GM21360 (cell line): ENCODE measurements around the gene TBC1D5.
"Not testable (repeated sequence)": the region's sequence is repeated elsewhere in the genome, so short reads cannot be mapped to it uniquely, and the experiment has no call there.

ENCODE experiments used
- ATAC-seq: cut with Tn5 transposase; IDR thresholded peaks from one replicate; pipeline ENCODE4 v1.9.1; 2021; ENCODE audit warnings: mild to moderate bottlenecking, moderate library complexity; ENCODE audit not compliant: unreplicated experiment

Gene TBC1D5

DNA sequence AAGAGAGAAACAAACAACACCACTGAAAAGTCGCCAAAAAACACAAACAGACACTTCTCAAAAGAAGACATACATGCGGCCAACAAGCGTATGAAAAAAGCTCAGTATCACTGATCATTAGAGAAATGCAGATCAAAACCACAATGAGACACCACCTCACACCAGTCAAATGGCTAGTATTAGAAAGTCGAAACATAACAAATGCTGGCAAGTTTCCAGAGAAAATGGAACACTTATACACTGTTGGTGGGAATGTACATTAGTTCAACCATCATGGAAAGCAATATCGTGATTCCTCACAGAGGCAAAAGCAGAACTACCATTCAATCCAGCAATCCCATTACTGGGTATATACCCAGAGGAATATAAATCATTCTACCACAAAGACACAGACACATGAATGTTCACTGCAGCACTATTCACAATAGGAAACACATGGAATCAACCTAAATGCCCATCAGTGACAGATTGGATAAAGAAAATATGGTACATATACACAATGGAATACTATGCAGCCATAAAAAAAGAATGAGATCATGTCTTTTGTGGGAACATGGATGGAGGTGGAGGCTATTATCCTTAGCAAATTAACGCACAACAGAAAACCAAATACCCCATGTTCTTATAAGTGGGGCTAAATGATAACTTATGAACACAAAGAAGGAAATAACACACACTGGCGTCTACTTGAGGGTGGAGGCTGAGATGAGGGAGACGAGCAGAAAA is 93.6 kb downstream of the TBC1D5 start:
- ATAC-seq = not testable (repeated sequence)

DNA sequence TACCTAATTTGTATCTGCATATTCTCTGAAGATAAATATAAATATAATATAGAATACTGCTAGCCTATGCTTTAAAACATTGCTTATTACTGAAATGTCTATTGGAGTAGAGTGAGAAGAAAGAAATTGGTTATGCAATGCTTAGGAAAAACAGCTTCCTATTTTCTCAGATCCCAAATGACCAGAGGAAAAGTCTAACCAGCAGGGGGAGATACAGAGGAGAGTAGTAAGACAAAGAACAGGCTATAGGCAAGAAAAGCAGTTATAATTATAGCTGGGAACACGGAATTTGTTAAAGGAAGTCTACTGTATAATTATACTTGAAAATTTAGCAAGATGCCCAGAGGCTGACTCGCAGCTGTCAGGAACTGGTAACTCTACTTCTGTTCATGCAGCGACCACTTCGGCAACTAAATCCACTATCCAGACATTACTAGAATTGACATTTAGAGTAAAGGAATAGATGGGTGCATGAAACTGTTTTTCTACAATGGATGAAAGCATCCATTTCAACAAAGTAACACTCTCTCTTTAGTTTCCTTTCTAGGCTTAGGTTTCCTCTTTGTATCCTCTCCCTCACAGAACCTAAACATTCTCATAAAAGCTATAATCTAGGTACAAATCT is 97.2 kb downstream of the TBC1D5 start:
- no peak for ATAC-seq

DNA sequence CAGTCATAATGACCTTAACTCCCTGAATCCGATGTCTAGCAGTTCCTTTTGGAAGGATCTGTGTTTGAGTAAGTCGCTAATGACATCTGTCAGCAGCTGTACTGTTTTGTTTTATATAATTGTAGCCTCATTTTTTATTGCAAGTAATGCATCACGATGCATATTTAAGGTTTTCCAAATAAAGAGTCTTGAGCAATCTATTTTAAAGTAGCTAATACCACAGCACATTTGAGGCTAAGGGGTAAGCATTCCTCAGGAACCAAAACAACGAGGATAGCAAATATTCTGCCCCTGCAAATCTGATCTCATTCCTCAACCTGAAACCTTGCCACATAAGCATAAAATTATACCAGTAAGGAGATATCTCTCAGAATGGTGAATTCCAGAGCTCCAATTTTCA is 98.7 kb downstream of the TBC1D5 start:
- ATAC-seq = no peak

DNA sequence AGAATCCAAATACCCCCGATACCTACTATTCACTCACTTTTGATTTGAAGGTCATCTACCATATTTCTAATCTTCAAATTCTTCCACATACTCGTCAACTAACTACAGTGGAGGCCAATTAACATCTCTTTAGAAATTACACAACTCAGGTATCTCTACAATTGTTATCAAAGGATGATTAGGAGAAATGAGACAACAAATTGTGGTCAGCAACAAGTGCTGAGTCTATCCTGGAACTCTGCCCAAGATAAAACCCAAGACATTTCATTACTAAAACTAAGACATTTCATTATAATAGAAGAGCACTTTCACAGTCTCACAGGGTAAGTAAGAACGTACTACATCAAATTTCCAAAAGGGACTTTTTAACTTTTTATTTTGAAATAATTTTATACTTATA is 100.0 kb downstream of the TBC1D5 start:
- ATAC-seq = no peak

DNA sequence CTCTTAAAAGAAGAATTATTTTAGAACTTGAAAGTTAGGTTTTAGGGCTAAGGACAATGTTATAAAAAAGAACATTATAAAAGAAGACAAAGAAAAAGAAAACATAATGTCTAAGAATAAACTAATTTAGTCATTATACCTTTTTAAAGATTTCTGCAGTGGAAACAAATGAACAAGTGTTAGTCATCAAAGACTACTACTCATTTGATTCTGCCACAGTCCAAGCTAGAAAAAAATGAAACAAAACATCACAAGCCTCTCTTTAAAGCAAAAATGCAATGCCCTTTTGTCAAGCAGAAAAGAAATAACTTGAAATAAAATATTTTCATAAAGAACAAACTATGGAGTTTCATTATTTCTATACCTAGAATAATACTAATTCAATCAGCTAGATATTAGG is 102.0 kb downstream of the TBC1D5 start:
- ATAC-seq = no peak

DNA sequence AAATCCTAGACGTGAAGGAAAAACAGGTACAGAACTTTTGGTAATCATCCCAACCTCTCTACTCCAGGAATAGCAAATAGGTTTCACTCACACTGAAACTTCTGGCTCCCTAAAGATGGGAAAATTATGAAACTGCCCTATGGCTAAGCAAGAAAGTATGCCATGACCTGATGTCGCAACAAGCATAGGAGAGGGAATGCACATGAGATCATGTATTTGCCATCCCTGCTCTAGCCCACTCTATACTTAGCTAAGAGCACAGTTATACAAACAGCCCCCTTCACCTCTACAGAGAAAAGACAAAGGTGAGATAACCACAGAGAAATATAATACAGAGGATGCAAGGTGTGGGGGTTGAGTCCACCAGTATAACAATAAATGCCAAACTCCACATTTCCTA is 102.7 kb downstream of the TBC1D5 start:
- no peak for ATAC-seq

DNA sequence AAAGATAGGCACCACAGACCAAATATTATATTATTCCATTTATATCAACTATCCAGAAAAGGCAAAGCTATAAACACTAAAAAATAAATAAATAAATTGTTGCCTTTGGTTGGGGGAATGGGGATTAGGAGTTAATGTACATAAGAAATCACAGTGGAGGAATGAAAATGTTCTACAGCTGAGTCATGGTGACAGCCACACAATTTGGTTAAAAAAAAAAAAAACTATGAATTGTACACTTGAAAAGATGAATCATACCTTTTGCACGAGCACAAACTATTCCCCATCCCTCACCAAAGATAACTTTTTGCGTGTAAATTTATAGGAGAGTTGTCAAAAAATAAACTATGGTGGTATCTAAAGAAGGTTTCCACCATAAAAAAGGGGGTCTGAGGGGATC is 103.2 kb downstream of the TBC1D5 start:
- no peak for ATAC-seq

DNA sequence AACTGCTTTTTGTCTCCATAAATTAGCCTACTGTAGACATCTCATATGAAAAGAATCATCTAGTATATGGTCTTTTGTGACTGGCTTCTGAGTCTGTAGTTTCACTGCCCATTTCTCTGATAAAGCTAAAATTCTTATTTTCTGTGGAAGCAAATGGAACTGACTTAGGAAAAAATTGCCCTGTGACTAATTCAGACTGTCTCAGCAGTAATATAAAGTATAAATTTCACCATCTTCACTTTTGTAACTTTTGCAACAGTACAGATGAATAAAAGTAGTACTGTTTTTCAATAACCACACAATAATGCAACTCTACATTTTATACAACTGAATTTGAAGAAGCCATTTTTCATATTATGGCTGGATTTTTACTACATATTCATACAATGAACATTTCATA is 104.1 kb downstream of the TBC1D5 start:
- ATAC-seq = no peak

DNA sequence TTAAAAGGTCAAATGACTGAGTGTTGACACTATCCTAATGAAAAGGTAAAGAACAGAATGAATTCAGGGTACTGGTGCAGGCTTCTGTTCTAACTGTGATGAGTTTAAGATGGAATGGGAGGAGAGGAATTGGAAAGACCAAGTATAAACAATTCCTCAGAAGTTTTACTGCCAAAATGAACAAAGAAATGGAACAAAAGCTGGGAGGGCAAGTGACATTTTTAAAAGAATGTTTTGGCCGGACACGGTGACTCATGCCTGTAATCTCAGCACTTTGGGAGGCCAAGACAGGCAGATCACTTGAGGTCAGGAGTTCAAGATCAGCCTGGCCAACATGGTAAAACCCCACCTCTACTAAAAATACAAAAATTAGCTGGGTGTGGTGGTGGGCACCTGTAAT is 106.8 kb downstream of the TBC1D5 start:
- not testable (repeated sequence) for ATAC-seq

DNA sequence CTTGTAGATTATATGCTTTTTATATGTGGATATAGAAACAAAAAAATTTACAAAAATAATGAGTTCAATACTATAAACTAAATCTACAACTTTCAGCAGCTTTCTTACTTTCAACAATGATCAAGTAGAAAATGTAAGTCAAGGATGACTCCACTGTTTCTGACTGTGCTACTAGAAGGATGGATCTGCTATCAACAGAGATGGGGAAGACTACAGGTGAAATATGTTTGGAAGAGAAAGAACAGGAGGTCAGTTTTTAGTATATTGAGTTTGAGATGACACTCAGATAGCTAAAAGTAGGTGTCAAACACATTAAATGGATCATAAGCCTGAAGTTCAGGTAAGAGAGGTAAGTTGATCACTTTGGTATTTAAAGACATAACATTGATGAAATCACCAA is 107.5 kb downstream of the TBC1D5 start:
- ATAC-seq = no peak

DNA sequence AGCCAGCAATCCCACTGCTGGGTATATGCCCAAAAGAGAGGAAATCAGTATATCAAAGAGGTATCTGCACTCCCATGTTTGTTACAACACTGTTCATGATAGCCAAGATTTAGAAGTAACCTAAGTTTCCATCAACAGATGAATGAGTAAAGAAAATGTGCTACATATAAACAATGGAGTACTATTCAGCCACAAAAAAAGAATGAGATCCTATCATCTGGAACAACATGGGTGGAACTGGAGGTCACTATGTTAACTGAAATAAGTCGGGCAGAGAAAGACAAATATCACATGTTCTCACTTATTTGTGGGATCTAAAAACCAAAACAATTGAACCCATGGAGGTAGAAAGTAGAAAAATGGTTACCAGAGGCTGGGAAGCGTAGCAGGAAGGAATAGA is 108.2 kb downstream of the TBC1D5 start:
- ATAC-seq = no peak

DNA sequence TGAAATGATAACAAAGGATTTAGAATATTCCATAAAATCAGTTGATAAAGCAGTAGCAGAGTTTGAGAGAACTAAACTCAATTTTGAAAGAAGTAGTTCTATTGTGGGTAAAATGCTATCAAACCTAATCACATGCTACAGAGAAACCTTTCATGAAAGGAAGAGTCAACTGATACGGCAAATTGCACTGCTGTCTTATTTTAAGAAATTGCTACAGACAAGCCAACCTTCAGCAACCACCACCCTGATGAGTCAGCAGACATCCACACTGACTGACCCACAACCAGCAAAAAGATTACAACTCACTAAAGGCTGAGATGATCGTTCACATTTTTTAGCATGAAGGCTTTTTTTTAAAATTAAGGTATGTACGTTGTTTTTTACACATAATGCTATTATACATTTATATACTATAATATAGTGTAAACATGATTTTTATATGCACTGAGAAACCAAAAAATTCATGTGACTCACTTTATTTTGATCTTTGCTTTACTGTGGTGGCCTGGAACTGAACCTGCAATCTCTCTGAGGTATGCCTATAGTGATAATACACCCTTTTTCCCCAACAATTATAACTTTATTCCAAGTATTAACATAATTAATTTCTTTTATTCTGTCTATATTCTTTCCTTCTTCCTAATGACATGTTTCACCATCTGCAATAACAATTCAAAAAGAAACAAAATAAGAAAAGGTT is 109.9 kb downstream of the TBC1D5 start:
- no peak for ATAC-seq

DNA sequence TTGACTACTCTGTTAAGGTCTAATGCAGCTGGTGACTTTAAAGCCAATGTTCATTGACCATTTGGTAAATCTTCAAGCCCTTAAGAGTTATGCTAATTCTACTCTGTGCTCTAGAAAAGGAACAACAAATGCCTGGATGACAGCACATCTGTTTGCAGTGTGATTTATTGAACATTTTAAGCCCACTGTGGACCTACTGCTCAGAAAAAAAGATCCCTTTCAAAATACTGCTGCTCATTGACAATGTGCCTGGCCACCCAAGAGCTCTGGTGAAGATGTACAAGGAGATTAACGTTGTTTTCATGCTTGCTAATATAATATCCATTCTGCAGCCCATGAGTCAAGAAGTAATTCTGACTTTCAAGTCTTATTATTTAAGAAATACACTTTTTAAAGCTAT is 110.8 kb downstream of the TBC1D5 start:
- no peak for ATAC-seq

DNA sequence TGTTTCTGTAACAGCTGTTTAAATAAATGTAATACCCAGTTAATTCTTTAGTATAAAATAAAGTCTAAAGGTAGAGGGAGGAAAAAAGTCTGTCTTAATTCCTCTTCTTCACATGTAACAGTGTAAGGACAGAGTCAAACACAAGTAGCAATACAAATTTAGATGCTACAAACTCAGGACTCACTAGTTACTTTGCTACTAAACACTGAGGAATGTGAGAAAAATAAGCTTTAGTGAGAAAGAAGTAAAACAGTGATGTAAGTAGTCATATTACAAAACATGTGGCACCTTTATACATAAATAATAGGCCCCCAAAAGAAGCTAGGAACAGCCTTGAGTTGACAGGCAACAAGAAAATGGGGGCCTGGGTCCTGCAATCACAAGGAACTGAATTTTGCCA is 113.0 kb downstream of the TBC1D5 start:
- no peak for ATAC-seq

DNA sequence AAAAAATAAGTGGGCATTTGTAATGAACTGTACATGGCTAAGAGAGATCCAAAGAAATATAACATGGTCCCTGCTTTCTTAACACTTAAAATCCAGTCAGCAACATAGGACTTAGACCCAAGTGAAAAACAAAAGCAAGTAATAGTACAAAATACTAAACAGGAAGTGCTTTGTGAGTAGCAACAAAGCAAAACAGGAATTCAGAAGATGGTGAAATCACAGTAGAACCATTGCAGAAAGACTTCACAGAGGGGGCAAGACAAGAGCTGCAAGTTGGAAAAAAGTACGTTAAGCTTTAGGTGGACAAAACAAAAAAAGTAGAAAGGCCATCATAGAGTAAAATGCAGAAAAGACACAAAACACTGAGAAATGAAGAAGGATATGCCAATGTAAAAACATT is 116.0 kb downstream of the TBC1D5 start:
- ATAC-seq = no peak

DNA sequence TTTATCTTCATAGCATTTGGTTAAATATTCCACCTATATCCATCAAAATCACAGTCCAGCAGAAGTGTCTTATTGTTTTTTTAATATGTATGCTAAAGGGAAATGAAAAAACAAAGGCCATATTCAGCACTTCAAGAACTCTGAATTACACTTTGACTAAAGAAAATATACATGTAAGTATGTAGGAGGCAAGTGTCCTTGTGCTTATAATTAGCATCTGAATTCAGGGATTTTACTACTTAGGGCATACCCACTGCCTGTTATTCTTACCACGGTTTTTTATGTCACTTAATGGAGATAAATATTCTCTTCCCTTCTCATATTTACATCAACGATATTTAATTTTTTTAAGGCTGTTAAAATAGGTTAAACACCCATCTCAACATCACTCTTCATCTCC is 117.3 kb downstream of the TBC1D5 start:
- no peak for ATAC-seq

DNA sequence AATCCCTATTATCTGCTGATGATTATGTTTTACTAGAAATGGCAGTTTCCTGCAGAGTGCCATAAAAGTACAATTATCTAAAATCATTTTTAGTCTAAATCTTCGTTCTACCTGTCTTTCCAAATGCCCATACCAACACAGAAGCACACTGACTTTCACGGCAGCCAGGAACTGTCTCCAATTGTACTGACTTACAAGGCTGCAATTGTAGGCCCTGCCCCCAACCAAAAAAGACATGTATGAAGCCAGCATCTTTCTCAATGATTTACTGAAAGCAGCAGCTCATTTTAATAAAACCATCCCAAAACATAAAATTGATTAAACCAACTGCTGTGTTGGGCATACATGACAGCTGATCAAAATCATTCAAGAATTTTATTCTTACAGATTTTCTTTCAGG is 119.0 kb downstream of the TBC1D5 start:
- ATAC-seq = no peak

DNA sequence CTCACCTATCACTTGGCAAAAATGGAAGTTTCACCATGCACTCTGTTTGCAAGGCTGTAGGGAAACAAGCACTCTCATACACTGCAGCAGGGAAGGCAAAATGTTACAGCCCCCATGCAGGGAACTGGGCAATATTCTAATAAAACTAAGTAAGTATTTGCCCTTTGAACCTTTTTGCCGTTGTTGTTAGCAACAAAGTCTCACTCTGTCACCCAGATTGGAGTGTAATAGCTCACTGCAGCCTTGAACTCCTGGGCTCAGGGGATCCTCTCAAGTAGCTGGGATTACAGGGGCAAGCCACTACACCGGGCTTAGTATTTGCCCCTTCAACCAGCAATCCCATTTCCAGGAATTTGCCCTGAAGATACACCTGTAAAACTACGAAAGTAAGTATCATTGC is 122.5 kb downstream of the TBC1D5 start:
- no peak for ATAC-seq

DNA sequence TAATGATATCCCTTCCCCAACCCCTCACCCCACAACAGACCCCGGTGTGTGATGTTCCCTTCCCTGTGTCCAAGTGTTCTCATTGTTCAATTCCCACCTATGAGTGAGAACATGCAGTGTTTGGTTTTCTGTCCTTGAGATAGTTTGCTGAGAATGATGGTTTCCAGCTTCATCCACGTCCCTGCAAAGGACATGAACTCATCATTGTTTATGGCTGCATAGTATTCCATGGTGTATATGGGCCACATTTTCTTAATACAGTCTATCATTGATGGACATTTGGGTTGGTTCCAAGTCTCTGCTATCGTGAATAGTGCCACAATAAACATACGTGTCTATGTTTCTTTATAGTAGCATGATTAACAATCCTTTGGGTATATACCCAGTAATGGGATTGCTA is 129.4 kb downstream of the TBC1D5 start:
- not testable (repeated sequence) for ATAC-seq

DNA sequence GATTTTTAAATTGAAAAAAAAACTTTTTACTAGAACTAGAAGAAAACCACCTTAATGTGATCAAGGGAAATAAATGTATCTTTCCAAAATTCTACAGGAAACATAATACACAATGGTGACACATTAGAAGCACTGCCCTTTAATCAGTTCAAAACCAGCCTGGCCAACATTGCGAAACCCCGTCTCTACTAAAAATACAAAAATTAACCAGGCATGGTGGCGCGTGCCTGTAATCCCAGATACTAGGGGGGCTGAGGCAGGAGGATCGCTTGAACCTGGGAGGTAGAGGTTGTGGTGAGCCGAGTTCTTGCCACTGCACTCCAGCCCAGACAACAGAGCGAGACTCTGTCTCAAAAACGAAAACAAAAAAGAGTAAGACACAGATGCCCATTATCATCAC is 134.5 kb downstream of the TBC1D5 start:
- no peak for ATAC-seq

DNA sequence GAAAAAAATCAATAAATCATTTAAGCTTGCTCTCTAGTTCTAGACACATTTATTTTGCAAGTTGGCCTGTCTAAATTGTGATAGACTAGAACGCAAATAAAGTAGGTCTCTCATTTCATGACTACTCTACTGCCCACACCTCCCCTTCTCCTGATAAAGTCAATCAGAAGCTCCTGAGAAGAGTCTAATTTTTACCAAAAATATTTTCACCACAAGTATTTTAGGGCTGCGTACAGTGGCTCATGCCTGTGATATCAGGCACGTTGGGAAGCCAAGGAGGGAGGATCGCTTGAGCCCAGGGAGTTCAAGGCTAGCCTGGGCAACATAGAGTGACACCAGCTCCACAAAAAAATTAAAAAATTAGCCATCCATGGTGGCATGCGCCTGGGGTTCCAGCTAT is 136.5 kb downstream of the TBC1D5 start:
- no peak for ATAC-seq

DNA sequence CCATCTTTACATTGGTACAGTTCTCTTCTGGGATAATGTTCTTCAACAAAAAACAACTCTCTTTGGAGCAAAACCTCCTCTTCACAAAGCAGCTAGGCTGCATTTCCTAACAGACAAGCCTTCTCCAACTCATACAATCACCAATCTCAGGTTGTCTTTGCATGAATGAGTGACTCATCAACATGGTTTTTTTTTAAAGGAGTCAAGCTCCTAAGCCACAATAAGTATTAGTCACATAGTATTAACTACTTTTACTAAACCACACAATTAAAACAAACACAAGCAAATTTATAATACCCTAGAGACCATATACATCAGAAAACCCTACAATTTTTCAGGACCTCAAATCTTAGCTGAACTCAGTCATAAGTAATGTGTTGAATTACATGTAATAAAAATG is 137.4 kb downstream of the TBC1D5 start:
- ATAC-seq = no peak
